HepG2 (cell line): Measurements from ENCODE around the gene GYS1. TPM values are rescaled to one million over a fixed set of nuclear protein-coding genes. Genes with fewer than 3 reads are reported as not detected.

Experiments
- AGO2 ChIP-seq: fragments of 200-400 bp; formaldehyde crosslinking; optimal IDR thresholded peaks from 2 replicates; pipeline ENCODE3; 2017; ENCODE audit warnings: mild to moderate bottlenecking, low read depth, low read length, moderate library complexity
- ATF7-NPFF ChIP-seq: sonication (generic); formaldehyde crosslinking; IDR thresholded peaks from 2 replicates; pipeline ENCODE4 v1.8.1; 2023; ENCODE audit warnings: mild to moderate bottlenecking, low read depth, missing genetic modification reagents, moderate library complexity
- GFI1 ChIP-seq: sonication (generic); formaldehyde crosslinking; IDR thresholded peaks from 2 replicates; pipeline ENCODE4 v1.5.0; 2020; ENCODE audit warnings: missing genetic modification reagents, mild to moderate bottlenecking, borderline replicate concordance
- MAX ChIP-seq: IDR thresholded peaks from 2 replicates; pipeline ENCODE4 v1.6.1; 2012; ENCODE audit warnings: inconsistent platforms
- NFE2L1 ChIP-seq: sonication (generic); formaldehyde crosslinking; IDR thresholded peaks from 2 replicates; pipeline ENCODE4 v1.4.0; 2020; ENCODE audit warnings: missing genetic modification reagents, mild to moderate bottlenecking, borderline replicate concordance
- NR2C2 ChIP-seq: sonication (generic); formaldehyde crosslinking; IDR thresholded peaks from 2 replicates; pipeline ENCODE4 v1.4.0; 2020; ENCODE audit warnings: missing genetic modification reagents, mild to moderate bottlenecking, moderate library complexity, borderline replicate concordance
- NRL ChIP-seq: sonication (generic); formaldehyde crosslinking; IDR thresholded peaks from 2 replicates; pipeline ENCODE4 v1.5.0; 2020; ENCODE audit warnings: missing genetic modification reagents, mild to moderate bottlenecking, moderate library complexity, borderline replicate concordance
- PAF1 ChIP-seq: IDR thresholded peaks from 2 replicates; pipeline ENCODE4 v1.6.1; 2016; ENCODE audit warnings: missing genetic modification reagents, missing compliant biosample characterization
- POLR2AphosphoS5 ChIP-seq: IDR thresholded peaks from 2 replicates; pipeline ENCODE4 v1.6.1; 2012; ENCODE audit warnings: low read depth, low read length
- RBFOX2 ChIP-seq: fragments of 200-400 bp; formaldehyde crosslinking; IDR thresholded peaks from 2 replicates; pipeline ENCODE4 v1.6.1; 2017; ENCODE audit warnings: low read depth, mild to moderate bottlenecking, low read length
- SYNCRIP ChIP-seq: fragments of 200-400 bp; formaldehyde crosslinking; IDR thresholded peaks from 2 replicates; pipeline ENCODE4 v1.6.1; 2018; ENCODE audit warnings: mild to moderate bottlenecking, low read depth, low read length; ENCODE audit not compliant: insufficient read depth
- WIZ ChIP-seq: sonication (generic); formaldehyde crosslinking; IDR thresholded peaks from 2 replicates; pipeline ENCODE4 v1.5.1; 2020; ENCODE audit warnings: mild to moderate bottlenecking, missing genetic modification reagents
- ZNF337 ChIP-seq: sonication (generic); formaldehyde crosslinking; IDR thresholded peaks from 2 replicates; pipeline ENCODE4 v1.5.1; 2020; ENCODE audit warnings: missing genetic modification reagents, low read depth, mild to moderate bottlenecking, borderline replicate concordance
- ZNF44 ChIP-seq: sonication (generic); formaldehyde crosslinking; IDR thresholded peaks from 2 replicates; pipeline ENCODE4 v1.5.1; 2020; ENCODE audit warnings: mild to moderate bottlenecking, missing genetic modification reagents
- ZNF496 ChIP-seq: sonication (generic); formaldehyde crosslinking; IDR thresholded peaks from 2 replicates; pipeline ENCODE4 v1.8.1; 2023; ENCODE audit warnings: mild to moderate bottlenecking, moderate library complexity, missing genetic modification reagents; ENCODE audit not compliant: insufficient replicate concordance
- ZNF572 ChIP-seq: sonication (generic); formaldehyde crosslinking; IDR thresholded peaks from 2 replicates; pipeline ENCODE4 v1.5.1; 2020; ENCODE audit warnings: mild to moderate bottlenecking, missing genetic modification reagents
- ZNF609 ChIP-seq: sonication (generic); formaldehyde crosslinking; IDR thresholded peaks from 2 replicates; pipeline ENCODE4 v1.4.0; 2020; ENCODE audit warnings: mild to moderate bottlenecking, missing genetic modification reagents, borderline replicate concordance
- ZNF615 ChIP-seq: sonication (generic); formaldehyde crosslinking; IDR thresholded peaks from 2 replicates; pipeline ENCODE4 v1.5.0; 2020; ENCODE audit warnings: mild to moderate bottlenecking, missing genetic modification reagents, borderline replicate concordance
- ZNF672 ChIP-seq: sonication (generic); formaldehyde crosslinking; IDR thresholded peaks from 2 replicates; pipeline ENCODE4 v1.8.1; 2022; ENCODE audit warnings: missing genetic modification reagents
- ZNF775 ChIP-seq: sonication (generic); formaldehyde crosslinking; IDR thresholded peaks from 2 replicates; pipeline ENCODE4 v1.4.0; 2020; ENCODE audit warnings: missing genetic modification reagents, mild to moderate bottlenecking, moderate library complexity, borderline replicate concordance
- ZNF878 ChIP-seq: sonication (generic); formaldehyde crosslinking; IDR thresholded peaks from 2 replicates; pipeline ENCODE4 v1.8.1; 2023; ENCODE audit warnings: mild to moderate bottlenecking, missing genetic modification reagents, moderate library complexity
- polyA plus RNA-seq, 8 experiments: library from polyadenylated mRNA; depleted of rRNA in 3 of 8; stranded (reverse) in 7 of 8; unstranded in 1 of 8; fragments of >200 nt; fragmentation: Illumina TruSeq in 4 of 8; extraction: Trizol in 4 of 8; gene quantifications; 2 replicates each; pipeline versions ENCODE4 v1.2.1 to v1.2.3, GENCODE V29; 2011 to 2016; ENCODE audit warnings: low read depth in 4 of 8, missing spikeins in 1 of 8, mixed read lengths in 1 of 8; ENCODE audit not compliant: insufficient read depth in 1 of 8
- total RNA-seq, 5 experiments: library from RNA; depleted of rRNA; stranded (reverse); fragments of >200 nt; fragmentation: Illumina TruSeq; extraction: Trizol; gene quantifications; 2 replicates each; pipeline ENCODE4 v1.2.3, GENCODE V29; 2016; ENCODE audit warnings: low read depth in 1 of 5

GYS1 gene
- total and polyA plus RNA-seq, 2 of the 13 experiments (the other 11 are each of a cell fraction or from before 2014, with no cell fraction given), result 18.4 to 42.1 TPM

- TF ChIP-seq ZNF615 (CRISPR knock-in tag), result 0 out of 2 replicates have a peak, but pooled peaks have one; percentile 62
- 0 out of 2 replicates have a peak, but pooled peaks have one; percentile 12 for TF ChIP-seq ATF7-NPFF
- peak; percentile 83 for TF ChIP-seq POLR2AphosphoS5
- TF ChIP-seq ZNF672, result 0 out of 2 replicates have a peak, but pooled peaks have one; percentile 25
- TF ChIP-seq WIZ (CRISPR knock-in tag), result peak; percentile 60; the same call in 1 of the 2 replicates
- TF ChIP-seq GFI1 (CRISPR knock-in tag), result peak; percentile 60
- peak; percentile 54; the same call in 1 of the 2 replicates for TF ChIP-seq NR2C2 (CRISPR knock-in tag)
- peak; percentile 75; the same call in 1 of the 2 replicates for TF ChIP-seq ZNF878 (CRISPR knock-in tag)
- peak; percentile 88 for TF ChIP-seq RBFOX2
- peak; percentile 19 for TF ChIP-seq MAX
- TF ChIP-seq ZNF337, result no peak
- 0 out of 2 replicates have a peak, but pooled peaks have one; percentile 57 for TF ChIP-seq NRL
- no peak for TF ChIP-seq SYNCRIP
- no peak for TF ChIP-seq ZNF609 (CRISPR knock-in tag)
- TF ChIP-seq ZNF775 (CRISPR knock-in tag), result no peak
- TF ChIP-seq AGO2, result peak; percentile 93
- TF ChIP-seq PAF1 (CRISPR knock-in tag), result peak; percentile 89; the same call in 1 of the 2 replicates
- TF ChIP-seq NFE2L1 (CRISPR knock-in tag), result no peak
- TF ChIP-seq ZNF496 (CRISPR knock-in tag), result no peak
- TF ChIP-seq ZNF44 (CRISPR knock-in tag), result peak; percentile 24; the same call in 1 of the 2 replicates
- 0 out of 2 replicates have a peak, but pooled peaks have one; percentile 31 for TF ChIP-seq ZNF572 (CRISPR knock-in tag)
Measured at GRCh38 chr19:48967346-48968178, 25.5 kb downstream of the GYS1 start (continued).
